ENCODE measurements around the gene VPS11.

VPS11 gene

DNA sequence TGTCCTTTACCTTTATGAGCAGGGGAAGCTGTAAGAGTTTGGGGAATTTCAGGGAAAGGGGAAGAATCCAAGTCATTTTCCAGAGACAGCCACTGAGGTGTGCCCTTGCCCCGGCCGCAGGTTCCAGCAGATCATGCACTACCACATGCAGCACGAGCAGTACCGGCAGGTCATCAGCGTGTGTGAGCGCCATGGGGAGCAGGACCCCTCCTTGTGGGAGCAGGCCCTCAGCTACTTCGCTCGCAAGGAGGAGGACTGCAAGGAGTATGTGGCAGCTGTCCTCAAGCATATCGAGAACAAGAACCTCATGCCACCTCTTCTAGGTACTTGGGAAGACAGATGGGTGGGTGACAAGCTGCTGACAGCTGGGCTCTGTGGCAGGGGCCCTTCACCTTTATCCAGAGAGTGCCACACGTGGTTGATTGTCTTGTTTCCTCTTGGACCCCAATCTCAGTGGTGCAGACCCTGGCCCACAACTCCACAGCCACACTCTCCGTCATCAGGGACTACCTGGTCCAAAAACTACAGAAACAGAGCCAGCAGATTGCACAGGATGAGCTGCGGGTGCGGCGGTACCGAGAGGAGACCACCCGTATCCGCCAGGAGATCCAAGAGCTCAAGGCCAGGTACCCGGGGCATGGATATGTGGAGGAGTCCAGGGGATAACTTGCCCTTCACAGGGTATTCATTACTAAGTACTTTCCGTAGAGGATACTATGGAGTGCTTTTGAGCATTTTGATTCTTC, 11.2 kb downstream of the VPS11 start:
- no peak for DNase-seq (ENCODE audit: low read depth)
- TF ChIP-seq, protein P1, sequence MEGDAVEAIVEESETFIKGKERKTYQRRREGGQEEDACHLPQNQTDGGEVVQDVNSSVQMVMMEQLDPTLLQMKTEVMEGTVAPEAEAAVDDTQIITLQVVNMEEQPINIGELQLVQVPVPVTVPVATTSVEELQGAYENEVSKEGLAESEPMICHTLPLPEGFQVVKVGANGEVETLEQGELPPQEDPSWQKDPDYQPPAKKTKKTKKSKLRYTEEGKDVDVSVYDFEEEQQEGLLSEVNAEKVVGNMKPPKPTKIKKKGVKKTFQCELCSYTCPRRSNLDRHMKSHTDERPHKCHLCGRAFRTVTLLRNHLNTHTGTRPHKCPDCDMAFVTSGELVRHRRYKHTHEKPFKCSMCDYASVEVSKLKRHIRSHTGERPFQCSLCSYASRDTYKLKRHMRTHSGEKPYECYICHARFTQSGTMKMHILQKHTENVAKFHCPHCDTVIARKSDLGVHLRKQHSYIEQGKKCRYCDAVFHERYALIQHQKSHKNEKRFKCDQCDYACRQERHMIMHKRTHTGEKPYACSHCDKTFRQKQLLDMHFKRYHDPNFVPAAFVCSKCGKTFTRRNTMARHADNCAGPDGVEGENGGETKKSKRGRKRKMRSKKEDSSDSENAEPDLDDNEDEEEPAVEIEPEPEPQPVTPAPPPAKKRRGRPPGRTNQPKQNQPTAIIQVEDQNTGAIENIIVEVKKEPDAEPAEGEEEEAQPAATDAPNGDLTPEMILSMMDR (IDR thresholded peaks at IDR 0.05; ENCODE audit: low read depth, low read length, missing control alignments), result no peak
- H3K4me3 ChIP-seq (ENCODE audit: low read depth, low read length), result no peak overlapping the region

GRCh38 chr11:119081682-119082260, 14.2 kb downstream of the VPS11 start:
- H3K4me3 ChIP-seq (ENCODE audit: low read depth, low read length), result no peak overlapping the region
- no peak for DNase-seq (ENCODE audit: low read depth)
- TF ChIP-seq, protein P1 (IDR thresholded peaks at IDR 0.05; ENCODE audit: low read depth, low read length, missing control alignments), result no peak

GRCh38 chr11:119084663-119085436, 17.2 kb downstream of the VPS11 start, which contains the start of gene HMBS:
HMBS (plus strand) TSS chr11:119084881; CDS start chr11:119085034, 153 bp downstream.
- TF ChIP-seq, protein P1 (IDR thresholded peaks at IDR 0.05; ENCODE audit: low read depth, low read length, missing control alignments), result no peak

GRCh38 chr11:119085437-119085847, 17.8 kb downstream of the VPS11 start:
- TF ChIP-seq, protein P1 (IDR thresholded peaks at IDR 0.05; ENCODE audit: low read depth, low read length, missing control alignments), result no peak
- no peak for DNase-seq (ENCODE audit: low read depth)
- H3K4me3 ChIP-seq (ENCODE audit: low read depth, low read length), result peak overlapping the region; percentile 80

More at GRCh38 chr11:119084663-119085436, 17.2 kb downstream of the VPS11 start, which contains the start of gene HMBS:
- H3K4me3 ChIP-seq (ENCODE audit: low read depth, low read length), result peak within 1 kb of the TSS; percentile 80
- DNase-seq (ENCODE audit: low read depth), result peak; percentile 79

GRCh38 chr11:119087123-119087522, 19.5 kb downstream of the VPS11 start:
- no peak for DNase-seq (ENCODE audit: low read depth)
- TF ChIP-seq, protein P1 (IDR thresholded peaks at IDR 0.05; ENCODE audit: low read depth, low read length, missing control alignments), result no peak
- no peak overlapping the region for H3K4me3 ChIP-seq (ENCODE audit: low read depth, low read length)

DNA sequence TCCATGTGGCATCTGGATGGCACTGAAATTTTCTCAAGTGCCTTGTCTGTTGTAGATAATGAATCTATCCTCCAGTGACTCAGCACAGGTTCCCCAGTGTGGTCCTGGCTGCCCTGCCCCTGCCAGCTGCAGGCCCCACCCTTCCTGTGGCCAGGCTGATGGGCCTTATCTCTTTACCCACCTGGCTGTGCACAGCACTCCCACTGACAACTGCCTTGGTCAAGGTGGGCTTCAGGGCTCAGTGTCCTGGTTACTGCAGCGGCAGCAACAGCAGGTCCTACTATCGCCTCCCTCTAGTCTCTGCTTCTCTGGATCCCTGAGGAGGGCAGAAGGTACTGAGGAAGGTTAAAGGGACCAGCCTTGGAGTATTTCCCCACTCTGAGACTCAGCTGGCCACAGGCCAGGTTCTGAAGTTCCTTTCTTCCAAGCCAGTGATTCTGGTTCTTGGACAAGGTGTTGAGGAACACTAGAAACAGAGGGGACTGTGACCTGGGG, 20.2 kb downstream of the VPS11 start:
- no peak overlapping the region for H3K4me3 ChIP-seq (ENCODE audit: low read depth, low read length)
- TF ChIP-seq, protein P1 (IDR thresholded peaks at IDR 0.05; ENCODE audit: low read depth, low read length, missing control alignments), result no peak
- DNase-seq (ENCODE audit: low read depth), result no peak

All from GM12864 (cell line).